HFF-Myc (cell line): ENCODE results near the gene LAMA4.

Experiments
- DNase-seq: peaks from one replicate; pipeline ENCODE4 v3.0.0-alpha.2; 2011; ENCODE audit warnings: low read depth; ENCODE audit errors: extremely low read depth
- H3K4me3 ChIP-seq: replicated peaks from 2 replicates; pipeline ENCODE4 v1.5.1; 2011; ENCODE audit warnings: low read depth, mild to moderate bottlenecking, control low read depth, low read length
- TF ChIP-seq, protein P1 (sequence below): IDR thresholded peaks from 2 replicates; pipeline ENCODE4 v1.5.1; 2012; ENCODE audit warnings: mild to moderate bottlenecking, low read depth, low read length, control low read depth; ENCODE audit errors: missing control alignments

The LAMA4 gene

GRCh38 chr6:112296122-112296521 is 41.8 kb upstream of the LAMA4 start:
- TF ChIP-seq, protein P1, sequence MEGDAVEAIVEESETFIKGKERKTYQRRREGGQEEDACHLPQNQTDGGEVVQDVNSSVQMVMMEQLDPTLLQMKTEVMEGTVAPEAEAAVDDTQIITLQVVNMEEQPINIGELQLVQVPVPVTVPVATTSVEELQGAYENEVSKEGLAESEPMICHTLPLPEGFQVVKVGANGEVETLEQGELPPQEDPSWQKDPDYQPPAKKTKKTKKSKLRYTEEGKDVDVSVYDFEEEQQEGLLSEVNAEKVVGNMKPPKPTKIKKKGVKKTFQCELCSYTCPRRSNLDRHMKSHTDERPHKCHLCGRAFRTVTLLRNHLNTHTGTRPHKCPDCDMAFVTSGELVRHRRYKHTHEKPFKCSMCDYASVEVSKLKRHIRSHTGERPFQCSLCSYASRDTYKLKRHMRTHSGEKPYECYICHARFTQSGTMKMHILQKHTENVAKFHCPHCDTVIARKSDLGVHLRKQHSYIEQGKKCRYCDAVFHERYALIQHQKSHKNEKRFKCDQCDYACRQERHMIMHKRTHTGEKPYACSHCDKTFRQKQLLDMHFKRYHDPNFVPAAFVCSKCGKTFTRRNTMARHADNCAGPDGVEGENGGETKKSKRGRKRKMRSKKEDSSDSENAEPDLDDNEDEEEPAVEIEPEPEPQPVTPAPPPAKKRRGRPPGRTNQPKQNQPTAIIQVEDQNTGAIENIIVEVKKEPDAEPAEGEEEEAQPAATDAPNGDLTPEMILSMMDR = peak; percentile 67
- DNase-seq = no peak
- H3K4me3 ChIP-seq = no peak overlapping the region

GRCh38 chr6:112291161-112291762 is 36.9 kb upstream of the LAMA4 start:
- DNase-seq = no peak
- TF ChIP-seq, protein P1 = no peak
- no peak overlapping the region for H3K4me3 ChIP-seq

DNA sequence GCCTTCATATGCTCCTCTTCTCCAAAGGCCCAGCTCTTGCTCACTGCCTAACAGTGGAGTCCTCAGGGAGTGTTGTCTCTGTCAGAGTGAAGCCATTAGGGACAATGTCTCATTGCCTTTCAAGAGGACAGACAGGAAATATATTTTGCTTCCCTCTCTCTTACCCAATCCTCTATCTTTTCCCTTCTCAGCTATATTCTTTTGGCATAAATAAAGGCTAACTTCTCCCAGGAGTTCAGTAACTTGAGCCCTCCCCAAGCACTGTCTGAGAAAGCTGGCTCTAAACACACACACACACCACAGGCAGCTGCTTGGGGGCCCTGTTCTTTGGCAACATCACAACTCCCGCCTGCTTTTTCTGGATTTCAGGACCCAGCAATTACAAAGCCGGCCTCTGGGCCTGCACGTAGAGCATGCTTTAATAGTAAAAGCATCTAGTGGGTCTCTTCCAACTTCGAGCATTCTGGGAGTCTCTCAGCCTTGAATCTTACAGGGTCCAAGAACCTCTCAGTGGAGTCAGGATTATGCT is 34.7 kb upstream of the LAMA4 start:
- DNase-seq = peak; percentile 69
- TF ChIP-seq, protein P1 = no peak

GRCh38 chr6:112288475-112288874 is 34.1 kb upstream of the LAMA4 start:
- no peak for DNase-seq
- TF ChIP-seq, protein P1 = no peak
- H3K4me3 ChIP-seq = no peak overlapping the region

More for the DNA sequence above, 34.7 kb upstream of the LAMA4 start:
- no peak overlapping the region for H3K4me3 ChIP-seq

- TF ChIP-seq, protein P1 = no peak
- no peak overlapping the region for H3K4me3 ChIP-seq
- no peak for DNase-seq
Measured at GRCh38 chr6:112287577-112288225, 33.3 kb upstream of the LAMA4 start.

GRCh38 chr6:112286500-112287144 is 32.3 kb upstream of the LAMA4 start:
- DNase-seq = no peak
- no peak overlapping the region for H3K4me3 ChIP-seq
- TF ChIP-seq, protein P1 = no peak
